Midbrain (tissue), 1 donor: ENCODE measurements around the gene FNDC3B.
"Not testable (repeated sequence)": the region's sequence is repeated elsewhere in the genome, so short reads cannot be mapped to it uniquely, and the experiment has no call there.

Source experiments
- DNase-seq: peaks from one replicate; lab custom pipeline; 2025; lab: John Stamatoyannopoulos, UW

The FNDC3B gene

DNA sequence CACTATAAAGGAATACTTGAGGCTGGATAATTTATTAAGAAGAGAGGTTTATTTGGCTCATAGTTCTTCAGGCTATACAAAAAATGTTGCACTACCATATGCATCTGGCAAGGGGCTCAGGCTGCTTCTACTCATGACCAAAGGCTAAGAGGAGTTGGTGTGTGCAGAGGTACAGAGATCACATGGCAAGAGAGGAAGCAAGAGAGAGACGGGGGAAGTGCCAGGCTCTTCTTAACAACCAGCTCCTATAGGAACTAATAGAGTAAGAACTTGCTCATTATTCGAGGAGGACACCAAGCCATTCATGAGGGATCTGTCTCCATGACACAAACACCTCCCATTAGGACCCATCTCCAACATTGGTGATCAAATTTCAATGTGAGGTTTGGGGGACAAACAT lies 6.0 kb upstream of the FNDC3B start:
- no peak for DNase-seq

DNA sequence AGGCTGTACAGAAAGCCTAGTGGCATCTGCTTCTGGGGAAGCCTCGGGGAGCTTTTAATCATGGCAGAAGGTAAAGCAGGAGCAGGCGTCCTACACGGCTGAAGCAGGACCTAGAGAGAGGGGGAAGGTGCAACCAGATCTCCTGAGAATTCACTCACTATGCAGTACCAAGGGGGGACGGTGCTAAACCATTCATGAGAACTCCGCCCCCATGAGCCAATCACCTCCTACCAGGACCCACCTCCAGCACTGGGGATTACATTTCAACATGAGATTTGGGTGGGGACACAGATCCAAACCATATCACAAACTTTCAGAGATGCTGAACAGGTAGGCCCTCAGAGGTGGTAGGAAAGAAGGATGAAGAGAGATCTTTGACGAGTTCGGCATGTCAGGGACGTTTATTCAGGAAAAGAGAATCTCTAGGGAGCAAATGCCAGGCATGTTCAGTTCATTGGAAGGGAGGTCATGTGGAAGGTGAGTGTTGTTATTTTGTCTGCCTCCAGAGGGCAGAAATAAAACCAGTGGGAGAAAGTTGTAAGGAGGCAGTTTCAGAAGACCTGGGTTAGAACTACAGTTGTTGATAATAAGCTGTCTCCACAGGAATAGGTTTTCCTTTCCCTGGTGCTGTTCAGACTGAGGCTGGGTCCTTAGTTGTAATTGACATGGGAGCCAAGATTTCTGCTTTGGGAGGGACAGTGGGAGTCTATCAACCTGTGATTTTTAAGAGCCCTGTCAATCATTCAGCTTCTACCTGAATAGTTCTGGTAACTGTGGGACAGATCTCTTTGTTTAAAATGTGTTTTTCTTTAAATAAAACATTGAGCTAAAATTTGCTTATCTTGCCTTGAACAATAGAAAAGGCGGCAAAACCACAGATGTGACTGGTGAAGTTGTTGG lies 4.3 kb upstream of the FNDC3B start:
- DNase-seq: peak; percentile 11

DNA sequence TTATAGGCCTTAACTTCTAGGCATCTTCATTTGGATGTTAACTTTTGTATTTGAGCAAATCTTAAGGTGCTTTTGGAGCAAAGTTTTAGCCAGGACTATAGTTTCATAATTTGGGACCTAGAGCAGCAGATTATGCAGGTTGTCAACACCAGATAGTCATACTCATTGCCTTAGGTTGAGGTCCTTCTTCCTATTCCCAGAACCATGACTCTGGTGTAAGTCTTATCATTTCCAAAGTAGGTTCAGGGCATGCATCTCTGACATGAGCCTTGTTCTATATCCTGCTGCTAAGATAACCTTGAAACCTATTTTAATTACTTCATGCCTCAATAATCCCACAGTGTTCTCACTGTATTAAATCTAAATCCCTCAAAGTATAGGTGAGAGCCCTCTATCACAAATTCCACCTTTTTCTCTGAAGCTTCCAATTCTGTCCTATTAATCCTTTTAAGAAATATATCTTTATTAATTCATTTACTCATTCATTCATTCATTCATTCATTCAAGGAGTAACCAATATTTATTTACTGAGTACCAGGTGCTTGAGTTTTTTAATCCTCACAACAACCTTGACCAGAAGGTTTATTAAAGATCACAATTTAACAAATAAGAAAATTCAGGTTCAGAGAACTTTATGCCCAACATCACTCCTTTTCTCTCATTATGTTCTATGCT lies 2.7 kb upstream of the FNDC3B start:
- no peak for DNase-seq

DNA sequence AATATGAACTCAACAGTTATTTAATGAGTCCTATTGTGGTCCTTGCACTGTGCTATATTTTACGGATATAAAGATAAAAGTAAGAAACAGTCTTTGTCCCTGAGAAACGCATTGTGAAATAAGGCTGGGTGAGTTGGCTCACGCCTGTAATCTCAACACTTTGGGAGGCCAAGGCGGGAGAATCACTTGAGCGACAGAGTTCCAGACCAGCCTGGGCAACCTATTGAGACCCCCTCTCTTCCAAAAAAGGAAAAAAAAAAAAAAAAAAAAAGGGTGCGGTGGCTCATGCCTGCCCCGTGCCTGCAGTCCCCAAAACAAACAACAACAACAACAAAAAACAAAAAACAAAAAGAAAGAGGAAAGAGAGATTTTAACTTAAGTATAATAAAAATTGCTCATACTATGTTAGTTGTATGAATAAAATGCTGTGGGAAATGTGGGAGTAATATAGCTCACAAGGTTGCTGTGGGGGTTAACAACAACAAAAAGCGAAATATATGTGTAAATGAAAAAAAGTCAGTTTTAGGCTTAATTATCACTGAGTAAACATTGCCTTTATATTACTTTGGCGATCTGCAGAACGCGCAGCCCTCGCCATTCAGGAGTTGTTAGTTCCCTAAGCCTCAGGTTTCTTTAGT lies 461 bp upstream of the FNDC3B start:
- DNase-seq: no peak

GRCh38 chr3:172040078-172040980 lies 951 bp downstream of the FNDC3B start:
- peak; percentile 55 for DNase-seq

GRCh38 chr3:172040981-172041963 lies 1.9 kb downstream of the FNDC3B start:
- DNase-seq: no peak

- no peak for DNase-seq
These were observed 2.8 kb downstream of the FNDC3B start for GRCh38 chr3:172042136-172042662.

DNA sequence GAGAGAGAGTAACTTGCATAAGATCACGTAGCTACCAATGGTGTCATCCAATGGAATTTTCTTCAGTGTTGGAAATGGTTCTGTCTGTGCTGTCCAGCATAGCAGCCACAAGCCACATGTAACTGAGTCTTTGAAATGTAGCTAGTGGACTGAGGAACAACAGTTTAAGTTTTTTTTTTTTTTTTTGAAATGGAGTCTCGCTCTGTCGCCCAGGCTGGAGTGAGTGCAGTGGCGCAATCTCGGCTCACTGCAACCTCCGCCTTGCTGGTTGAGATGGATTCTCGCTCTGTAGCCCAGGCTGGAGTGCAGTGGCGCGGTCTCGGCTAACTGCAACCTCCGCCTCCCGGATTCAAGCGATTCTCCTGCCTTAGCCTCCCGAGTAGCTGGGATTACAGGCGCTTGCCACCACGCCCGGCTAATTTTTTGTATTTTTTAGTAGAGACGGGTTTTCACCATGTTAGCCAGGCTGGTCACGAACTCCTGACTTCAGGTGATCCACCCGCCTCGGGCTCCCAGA lies 3.3 kb downstream of the FNDC3B start:
- DNase-seq: not testable (repeated sequence)

- DNase-seq: no peak
These were observed 3.9 kb downstream of the FNDC3B start for GRCh38 chr3:172043233-172043632.

DNA sequence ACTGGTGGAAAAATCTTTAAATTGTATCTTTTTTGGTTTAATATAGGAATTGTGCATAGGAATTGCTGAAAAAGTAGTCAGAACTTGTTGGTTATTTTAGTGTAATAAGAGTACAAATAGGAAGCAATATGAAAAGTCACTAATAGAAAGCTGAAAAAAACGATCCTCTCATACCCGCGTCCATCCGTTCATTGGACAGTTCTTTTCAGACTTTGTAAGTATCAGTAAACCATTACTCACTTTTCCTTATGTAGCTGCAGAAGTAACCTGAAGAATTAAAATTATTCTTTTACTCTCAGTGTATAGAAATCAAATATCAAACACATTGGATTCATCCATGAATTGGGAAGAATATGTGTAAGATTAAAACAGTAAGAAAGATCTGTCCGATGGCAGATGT lies 4.4 kb downstream of the FNDC3B start:
- DNase-seq: no peak

DNA sequence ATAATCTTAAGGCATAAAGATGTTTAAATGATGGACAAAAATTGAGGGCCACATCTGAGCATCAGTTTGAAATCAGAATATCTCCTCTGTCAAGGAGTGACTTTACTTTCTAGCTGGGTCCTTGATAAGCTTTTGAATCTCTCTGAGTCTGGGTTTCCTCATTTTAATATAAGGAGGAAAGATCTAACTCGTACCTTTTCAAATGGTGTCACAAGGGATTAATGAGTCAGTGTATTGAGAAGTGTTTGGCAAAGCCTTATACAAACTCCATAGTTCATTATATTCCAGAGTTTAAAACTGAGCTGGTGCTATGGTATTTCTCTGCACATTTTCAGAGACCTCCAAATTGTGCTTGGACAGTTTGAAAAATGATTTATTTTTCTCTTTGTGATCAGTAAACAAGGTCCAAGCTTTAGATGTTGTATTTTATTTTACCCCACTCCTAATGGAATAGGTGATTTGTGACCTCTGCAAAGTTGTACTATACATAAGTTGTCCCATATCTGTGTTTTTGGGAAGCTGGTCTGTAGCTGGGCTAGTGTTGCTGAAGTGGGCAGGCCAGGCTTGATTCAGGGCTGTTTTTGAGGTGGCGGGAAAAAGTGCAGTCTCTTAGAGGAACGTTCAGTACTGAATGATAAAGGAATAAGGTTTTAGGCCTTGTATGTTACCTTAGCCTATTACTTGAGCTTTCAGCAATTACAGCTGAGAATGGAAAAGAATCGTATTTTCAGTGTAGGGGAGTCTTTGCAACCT lies 5.6 kb downstream of the FNDC3B start:
- no peak for DNase-seq

- DNase-seq: no peak
These were observed 7.0 kb downstream of the FNDC3B start for GRCh38 chr3:172046268-172046915.

DNA sequence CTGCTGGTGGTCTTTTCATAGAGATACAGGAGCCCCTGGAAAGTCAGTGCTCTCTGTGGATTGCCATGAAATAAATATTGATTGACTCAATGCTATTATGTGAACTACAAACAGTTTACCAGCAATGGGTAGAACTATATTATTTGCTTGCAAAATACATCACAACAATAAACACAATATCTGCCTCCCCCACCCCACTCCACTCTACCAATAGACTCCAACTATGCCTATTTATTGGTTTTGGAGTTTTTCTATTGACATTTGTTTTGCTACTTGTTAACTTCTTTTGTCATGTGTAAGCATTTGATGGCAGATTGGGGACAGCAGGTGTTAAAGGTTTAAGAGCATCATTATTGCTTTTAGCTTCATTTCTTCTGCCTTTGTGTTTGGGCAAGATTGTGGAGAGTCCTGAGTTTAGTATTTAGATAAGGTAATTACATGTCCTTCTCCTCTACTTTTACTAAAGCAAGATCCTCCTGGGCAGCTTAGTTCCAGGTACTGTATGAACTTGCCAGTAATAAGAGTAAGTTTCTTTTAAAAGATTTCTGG lies 8.3 kb downstream of the FNDC3B start:
- DNase-seq: no peak

GRCh38 chr3:172048599-172048998 lies 9.2 kb downstream of the FNDC3B start:
- no peak for DNase-seq

GRCh38 chr3:172051310-172051956 lies 12.1 kb downstream of the FNDC3B start:
- no peak for DNase-seq

- DNase-seq: no peak
These were observed 12.6 kb downstream of the FNDC3B start for GRCh38 chr3:172051957-172052354.

DNA sequence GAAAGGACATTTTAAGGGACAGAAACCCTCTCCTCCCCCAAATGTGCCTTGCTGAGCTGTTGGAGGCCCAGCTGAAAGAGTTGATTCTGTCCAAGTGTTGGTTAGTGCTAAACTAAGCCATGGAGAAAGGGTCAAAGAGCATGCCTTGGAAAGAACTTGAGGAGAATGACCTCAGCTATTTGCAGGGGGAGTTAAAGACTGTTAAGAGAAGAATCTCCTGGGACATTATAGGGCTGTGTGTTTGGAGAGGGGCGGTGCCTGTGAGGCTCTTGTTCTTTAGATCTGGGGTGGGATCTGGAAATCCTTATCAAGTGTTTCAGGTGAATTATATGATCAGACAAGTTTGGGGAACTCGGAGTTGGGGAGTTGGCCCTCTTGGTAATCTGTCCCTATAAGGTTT lies 13.0 kb downstream of the FNDC3B start:
- DNase-seq: no peak
